CD4-positive, alpha-beta T cell (primary cell): ENCODE data around the gene RUFY2. TPM values are rescaled to one million over a fixed set of nuclear protein-coding genes. Genes with fewer than 3 reads are reported as not detected.

ENCODE experiments used
- ATAC-seq: fragments of 200-7000 bp; cut with Tn5 transposase; one replicate; pipeline ENCODE4 v1.10.0; 2022; ENCODE audit warnings: mild to moderate bottlenecking; ENCODE audit not compliant: poor library complexity
- CTCF ChIA-PET: fragments of 350-600 bp; sonication (Branson Sonifier 250); formaldehyde crosslinking; loops from one replicate; lab custom pipeline; 2021; ENCODE audit warnings: antibody characterized with exemption, inconsistent platforms; lab: Charles Lee
- POLR2A ChIA-PET: fragments of 350-600 bp; sonication (Branson Sonifier 250); formaldehyde crosslinking; loops from one replicate; lab custom pipeline; 2021; ENCODE audit warnings: antibody characterized with exemption, inconsistent platforms; lab: Charles Lee
- DNase-seq, 14 experiments: peaks; one replicate each; pipeline ENCODE4 v3.0.0-alpha.2; 2013 to 2020; ENCODE audit warnings: mixed read lengths in 2 of 14
- H3K27ac ChIP-seq, 2 donors: one replicate each; pipeline versions ENCODE4 v1.5.1 to v1.7.0; 2013; ENCODE audit warnings: low read length in 2 of 2, low read depth in 1 of 2, mild to moderate bottlenecking in 1 of 2
- H3K27me3 ChIP-seq, 2 experiments: 1 replicate in 1 of 2; 2 replicates in 1 of 2; pipeline versions ENCODE4 v1.6.1 to v1.7.0; 2013; ENCODE audit warnings: low read length in 2 of 2, control low read depth in 1 of 2, mild to moderate bottlenecking in 1 of 2, moderate library complexity in 1 of 2; ENCODE audit not compliant: insufficient read depth in 2 of 2, control insufficient read depth in 1 of 2
- H3K36me3 ChIP-seq: one replicate; pipeline ENCODE4 v1.6.1; 2013; ENCODE audit warnings: low read length, control low read depth; ENCODE audit not compliant: insufficient read depth
- H3K4me1 ChIP-seq: one replicate; pipeline ENCODE4 v1.6.1; 2013; ENCODE audit warnings: low read length, control low read depth; ENCODE audit not compliant: insufficient read depth
- H3K4me3 ChIP-seq: one replicate; pipeline ENCODE4 v1.5.1; 2013; ENCODE audit warnings: mild to moderate bottlenecking, low read length, moderate library complexity
- H3K9me3 ChIP-seq, 2 experiments: 1 replicate in 1 of 2; 2 replicates in 1 of 2; pipeline versions ENCODE4 v1.6.1 to v1.7.0; 2013; ENCODE audit warnings: low read length in 2 of 2, mild to moderate bottlenecking in 2 of 2, control low read depth in 1 of 2, moderate library complexity in 1 of 2; ENCODE audit not compliant: control insufficient read depth in 1 of 2, insufficient read depth in 1 of 2
- H3K27ac Mint-ChIP-seq: one replicate; pipeline ENCODE4 v1.8.0; 2020; ENCODE audit warnings: mixed read lengths
- H3K27me3 Mint-ChIP-seq: one replicate; pipeline ENCODE4 v1.8.0; 2021; ENCODE audit warnings: mixed read lengths
- H3K36me3 Mint-ChIP-seq: one replicate; pipeline ENCODE4 v1.8.0; 2021; ENCODE audit warnings: low read depth, mixed read lengths
- H3K4me1 Mint-ChIP-seq: one replicate; pipeline ENCODE4 v1.8.0; 2021; ENCODE audit warnings: low read depth, mixed read lengths
- H3K4me3 Mint-ChIP-seq: one replicate; pipeline ENCODE4 v1.8.0; 2020; ENCODE audit warnings: mild to moderate bottlenecking, mixed read lengths
- H3K9me3 Mint-ChIP-seq: one replicate; pipeline ENCODE4 v1.8.0; 2020; ENCODE audit warnings: mixed read lengths
- intact Hi-C, 2 experiments: fragments of 100-400 bp; cut with DNase I in 1 of 2; cut with micrococcal nuclease in 1 of 2; formaldehyde crosslinking; loops; one replicate each; pipeline versions ENCODE4 v1.15.1 to v1.9.0; 2023 to 2025; cut with DNase I, micrococcal nuclease
- total RNA-seq, 174 experiments: library from RNA in 2 of 174; stranded (reverse) in 2 of 174; gene quantifications; one replicate each; pipeline ENCODE4 v1.2.3 and lab custom pipeline; 2021 to 2026
- TF ChIP-seq, protein P1 (sequence below): fragments of 200-600 bp; IDR thresholded peaks from one replicate; pipeline ENCODE4 v1.8.0; 2022; ENCODE audit warnings: antibody characterized with exemption, mild to moderate bottlenecking

The RUFY2 gene
- total RNA-seq, 2 experiments from 2014 or later, result 10.7 to 14.8 TPM

DNA sequence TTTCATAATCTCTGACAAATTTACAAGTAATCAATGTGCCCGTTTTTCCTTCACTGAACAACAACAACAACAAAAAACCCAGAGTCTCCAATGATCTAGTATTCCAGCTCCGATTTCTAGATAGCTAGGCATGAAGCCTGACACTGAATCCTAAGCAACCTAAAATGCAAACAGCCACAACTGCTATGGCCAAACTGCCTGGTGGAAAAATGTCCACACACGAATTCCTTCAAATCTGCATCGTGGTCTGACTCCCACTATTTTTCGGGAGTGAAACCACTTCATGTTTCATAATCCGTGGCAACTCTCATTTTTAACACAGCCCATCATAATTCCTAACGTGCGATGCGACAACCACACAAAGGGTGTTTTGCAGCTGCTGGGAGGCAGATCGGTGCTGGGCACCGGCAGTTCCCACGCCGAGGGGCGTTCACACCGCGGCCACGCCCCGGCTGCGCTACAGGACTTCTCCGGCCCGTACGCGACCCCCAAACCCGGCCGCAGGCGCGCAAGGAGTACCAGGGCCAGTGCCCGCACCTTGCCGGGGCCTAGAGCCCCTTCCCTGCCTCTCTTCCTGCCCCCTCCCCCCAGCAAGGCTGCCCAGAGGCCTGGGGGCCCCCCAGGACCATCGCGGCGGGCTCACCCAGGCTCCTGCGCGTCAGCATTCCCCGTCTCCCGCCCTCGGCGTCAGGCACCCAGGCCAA is 814 bp downstream of the RUFY2 start:
- H3K4me3 Mint-ChIP-seq, result peak overlapping the region; percentile 89
- H3K9me3 ChIP-seq, result no peaks in the 10 kb centered on the region
- H3K27ac ChIP-seq, result peak overlapping the region in 1 of 2 donors; percentile 35
- intact Hi-C loops, result loop anchor here in 1 of 2 experiments (2.0 to 10.0 kb wide), 6 partner anchors 74 to 549 kb away; partner anchors contain the start of genes CCAR1, DDX21, DDX50 and HERC4
- CTCF ChIA-PET, result interaction anchor here (0.6 to 1.5 kb wide), 11 partner anchors 8 to 76 kb away, joined by 3 to 11 read pairs (median 3); partner anchors contain the start of genes HNRNPH3 and PBLD
- H3K4me1 Mint-ChIP-seq, result peaks cover 23% of the 10 kb centered on the region
- peaks cover 15% of the 10 kb centered on the region for H3K36me3 Mint-ChIP-seq
- peak overlapping the region; percentile 53 for H3K27ac Mint-ChIP-seq
- TF ChIP-seq, protein P1, sequence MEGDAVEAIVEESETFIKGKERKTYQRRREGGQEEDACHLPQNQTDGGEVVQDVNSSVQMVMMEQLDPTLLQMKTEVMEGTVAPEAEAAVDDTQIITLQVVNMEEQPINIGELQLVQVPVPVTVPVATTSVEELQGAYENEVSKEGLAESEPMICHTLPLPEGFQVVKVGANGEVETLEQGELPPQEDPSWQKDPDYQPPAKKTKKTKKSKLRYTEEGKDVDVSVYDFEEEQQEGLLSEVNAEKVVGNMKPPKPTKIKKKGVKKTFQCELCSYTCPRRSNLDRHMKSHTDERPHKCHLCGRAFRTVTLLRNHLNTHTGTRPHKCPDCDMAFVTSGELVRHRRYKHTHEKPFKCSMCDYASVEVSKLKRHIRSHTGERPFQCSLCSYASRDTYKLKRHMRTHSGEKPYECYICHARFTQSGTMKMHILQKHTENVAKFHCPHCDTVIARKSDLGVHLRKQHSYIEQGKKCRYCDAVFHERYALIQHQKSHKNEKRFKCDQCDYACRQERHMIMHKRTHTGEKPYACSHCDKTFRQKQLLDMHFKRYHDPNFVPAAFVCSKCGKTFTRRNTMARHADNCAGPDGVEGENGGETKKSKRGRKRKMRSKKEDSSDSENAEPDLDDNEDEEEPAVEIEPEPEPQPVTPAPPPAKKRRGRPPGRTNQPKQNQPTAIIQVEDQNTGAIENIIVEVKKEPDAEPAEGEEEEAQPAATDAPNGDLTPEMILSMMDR, result no peak
- ATAC-seq (no peak), DNase-seq (peak in 9 of 14 experiments; percentile 3 to 53 (median 24))
- POLR2A ChIA-PET, result interaction anchor here (0.6 to 2.0 kb wide), 4 partner anchors 55 to 642 kb away, joined by 3 to 16 read pairs (median 3); partner anchors contain the start of genes HNRNPH3 and PBLD
- no peaks in the 10 kb centered on the region for H3K9me3 Mint-ChIP-seq
- peak overlapping the region; percentile 99 for H3K4me3 ChIP-seq
- no peaks in the 10 kb centered on the region for H3K27me3 Mint-ChIP-seq
- H3K27me3 ChIP-seq, result no peaks in the 10 kb centered on the region
- peaks cover 11% of the 10 kb centered on the region for H3K4me1 ChIP-seq
- peaks cover 2% of the 10 kb centered on the region for H3K36me3 ChIP-seq

DNA sequence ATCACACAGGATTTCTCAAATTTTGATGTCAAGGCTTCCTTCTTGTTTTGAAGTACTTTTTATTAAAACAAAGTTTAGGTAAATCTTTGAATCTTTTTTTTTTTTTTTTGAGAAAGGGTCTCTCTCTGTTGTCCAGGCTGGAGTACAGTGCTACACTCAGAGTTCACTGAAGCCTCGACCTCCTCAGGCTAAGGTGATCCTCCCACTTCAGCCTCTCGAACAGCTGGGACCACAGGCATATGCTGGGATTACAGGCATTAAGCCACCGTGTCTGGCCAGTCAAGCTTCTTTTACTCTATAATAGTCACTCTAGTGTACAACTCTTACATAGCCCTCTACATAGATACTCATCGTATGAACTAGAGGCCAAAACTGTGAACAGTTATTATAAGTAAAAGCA is 3.4 kb downstream of the RUFY2 start:
- no peaks in the 10 kb centered on the region for H3K9me3 Mint-ChIP-seq
- H3K4me1 Mint-ChIP-seq, result peaks cover 25% of the 10 kb centered on the region
- DNase-seq, result no peak
- no peaks in the 10 kb centered on the region for H3K27me3 ChIP-seq
- peaks cover 25% of the 10 kb centered on the region for H3K36me3 Mint-ChIP-seq
- intact Hi-C loops, result loop anchor here in 1 of 2 experiments (10.0 kb wide), 1 partner anchor 551 kb away; the partner anchor contains the start of gene DDX21
- peaks cover 11% of the 10 kb centered on the region for H3K4me1 ChIP-seq
- H3K9me3 ChIP-seq, result no peaks in the 10 kb centered on the region
- ATAC-seq, result no peak
- ChIA-PET POLR2A (no interaction called here), CTCF (no interaction called here)
- peaks cover 9% of the 10 kb centered on the region for H3K36me3 ChIP-seq
- no peak overlapping the region for H3K27ac ChIP-seq
- TF ChIP-seq, protein P1, result no peak
- H3K4me3 Mint-ChIP-seq, result no peak overlapping the region
- no peak overlapping the region for H3K27ac Mint-ChIP-seq
- no peak overlapping the region for H3K4me3 ChIP-seq
- H3K27me3 Mint-ChIP-seq, result no peaks in the 10 kb centered on the region

DNA sequence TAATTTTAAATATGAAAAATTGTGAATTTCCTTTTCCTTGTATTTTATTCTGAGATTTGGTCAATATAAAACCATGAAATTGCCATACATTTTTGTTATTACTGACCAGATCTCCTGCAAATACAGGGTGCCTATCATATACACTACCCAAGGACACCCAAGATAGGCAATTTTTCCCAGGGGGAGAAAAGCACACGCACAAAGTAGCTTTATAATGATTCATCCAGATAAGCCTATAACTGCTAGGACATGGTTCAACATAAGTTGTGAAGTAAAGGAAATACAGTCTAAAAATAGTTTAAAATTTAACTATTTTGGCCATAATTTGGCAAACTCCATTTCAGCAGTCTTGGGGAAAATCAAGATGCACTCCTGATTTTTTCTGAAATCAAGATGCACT is 4.8 kb downstream of the RUFY2 start:
- Mint-ChIP-seq H3K4me1 (peaks cover 25% of the 10 kb centered on the region), H3K27me3 (no peaks in the 10 kb centered on the region), H3K9me3 (no peaks in the 10 kb centered on the region), H3K36me3 (peaks cover 25% of the 10 kb centered on the region), H3K4me3 (no peak overlapping the region), H3K27ac (no peak overlapping the region)
- ChIA-PET POLR2A (no interaction called here), CTCF (interaction anchor here (0.6 to 1.1 kb wide), 3 partner anchors 27 to 1870 kb away, joined by 3 to 4 read pairs (median 4); no protein-coding TSS in a partner anchor)
- DNase-seq (no peak), ATAC-seq (no peak)
- Histone ChIP-seq H3K4me3 (no peak overlapping the region), H3K27me3 (no peaks in the 10 kb centered on the region), H3K4me1 (peaks cover 6% of the 10 kb centered on the region), H3K36me3 (peaks cover 10% of the 10 kb centered on the region), H3K27ac (no peak overlapping the region), H3K9me3 (no peaks in the 10 kb centered on the region)
- TF ChIP-seq, protein P1, result no peak
- intact Hi-C loops, result loop anchor here in 1 of 2 experiments (10.0 kb wide), 1 partner anchor 553 kb away; the partner anchor contains the start of gene DDX21
